Measurements from ENCODE around the gene SLC12A8. TPM values are rescaled to one million over a fixed set of nuclear protein-coding genes. Genes with fewer than 3 reads are reported as not detected.

Gene SLC12A8
- total RNA-seq, 1 donor from 2014 or later = 0.20 TPM

DNA sequence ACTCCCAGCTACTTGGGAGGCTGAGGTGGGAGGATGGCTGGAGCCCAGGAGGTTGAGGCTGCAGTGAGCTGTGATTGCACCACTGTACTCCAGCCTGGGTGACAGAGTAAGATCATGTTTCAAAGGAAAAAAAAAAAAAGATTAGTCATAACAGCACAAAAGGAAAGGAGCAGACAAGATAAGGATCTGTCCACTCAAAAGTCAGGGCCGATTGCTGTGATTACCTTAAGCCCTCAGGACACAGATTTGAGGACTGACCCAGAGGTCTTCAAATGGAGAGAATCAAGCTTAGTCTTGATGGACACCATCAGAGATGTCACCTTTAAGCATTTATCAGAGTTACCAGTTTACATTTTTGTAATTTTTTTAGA lies 132.9 kb downstream of the SLC12A8 start:
- no peak for DNase-seq (ENCODE audit: low read depth, low spot score)

DNA sequence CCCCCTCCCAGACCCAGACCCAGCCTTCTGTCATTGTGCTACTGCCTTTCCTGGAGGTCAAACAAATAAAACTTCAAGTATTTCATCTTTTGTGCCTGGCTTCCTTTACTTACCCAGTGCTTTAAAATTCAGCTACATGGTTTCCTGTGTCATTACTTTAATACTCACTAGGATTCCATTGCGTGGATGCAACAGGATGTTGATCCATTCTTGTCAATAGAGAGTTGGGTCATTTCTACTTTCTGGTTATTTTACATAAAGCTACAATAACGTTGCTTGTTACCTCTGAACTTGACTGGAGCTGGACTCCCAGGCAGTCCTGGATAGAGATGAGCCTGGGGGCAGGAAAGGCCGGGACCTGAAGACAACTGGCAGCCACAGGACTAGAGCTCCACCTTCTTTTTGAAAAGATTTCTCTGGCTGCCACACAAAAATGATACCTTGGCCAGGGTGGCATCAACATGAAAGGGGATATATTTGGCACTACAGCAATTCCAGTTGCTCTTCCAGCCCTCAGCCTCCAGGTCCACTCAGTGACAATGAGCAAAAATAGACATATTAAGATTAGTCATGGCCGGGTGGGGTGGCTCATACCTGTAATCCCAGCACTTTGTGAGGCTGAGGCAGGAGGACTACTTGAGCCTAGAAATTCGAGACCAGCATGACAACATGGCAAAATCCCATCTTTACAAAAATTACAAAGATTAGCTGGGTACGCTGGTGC lies 133.4 kb downstream of the SLC12A8 start:
- DNase-seq (ENCODE audit: low read depth, low spot score) = no peak

DNA sequence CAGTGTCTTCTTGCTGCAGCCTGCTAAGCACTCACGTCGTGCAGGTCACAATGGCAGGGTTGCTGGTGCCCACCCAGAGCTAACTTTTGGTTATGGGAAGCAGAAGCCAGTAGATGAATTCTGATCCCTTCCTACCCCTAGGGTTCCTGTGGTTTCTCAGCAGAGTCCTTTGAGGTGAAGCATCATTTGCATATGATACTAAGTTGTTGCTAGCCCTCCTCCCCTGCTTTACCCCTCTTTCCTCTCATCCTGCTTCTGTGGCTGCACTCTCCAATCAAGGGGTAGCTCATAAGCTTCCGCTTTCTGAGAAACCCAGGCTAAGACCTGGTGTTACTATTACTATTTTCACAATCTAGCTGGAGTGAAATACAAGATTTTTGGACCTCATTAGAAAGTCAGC lies 134.7 kb downstream of the SLC12A8 start:
- DNase-seq (ENCODE audit: low read depth, low spot score) = no peak

- DNase-seq (ENCODE audit: low read depth, low spot score) = no peak
These were observed 136.1 kb downstream of the SLC12A8 start for GRCh38 chr3:125076464-125076863.

DNA sequence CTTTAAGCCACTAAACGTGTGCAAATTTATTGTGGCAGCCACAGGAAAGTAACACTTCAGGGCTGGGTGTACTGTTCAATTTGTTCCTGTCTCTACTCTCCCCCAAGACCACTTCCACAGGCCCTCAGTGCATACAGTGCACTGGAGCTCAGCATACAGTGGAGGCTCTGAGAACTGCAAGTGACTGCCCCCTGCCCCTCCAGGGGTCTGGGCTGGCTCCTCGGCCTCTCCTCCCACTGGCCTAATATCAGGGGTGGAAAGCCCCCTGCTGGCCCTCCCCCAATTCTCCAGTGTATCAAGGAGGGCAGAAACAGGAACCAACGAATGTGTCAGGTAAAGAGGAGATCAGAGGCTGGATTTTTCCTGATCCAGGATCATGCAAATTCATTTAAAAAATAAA lies 136.8 kb downstream of the SLC12A8 start:
- DNase-seq (ENCODE audit: low read depth, low spot score) = no peak

GRCh38 chr3:125073390-125073905 lies 139.1 kb downstream of the SLC12A8 start:
- no peak for DNase-seq (ENCODE audit: low read depth, low spot score)

DNA sequence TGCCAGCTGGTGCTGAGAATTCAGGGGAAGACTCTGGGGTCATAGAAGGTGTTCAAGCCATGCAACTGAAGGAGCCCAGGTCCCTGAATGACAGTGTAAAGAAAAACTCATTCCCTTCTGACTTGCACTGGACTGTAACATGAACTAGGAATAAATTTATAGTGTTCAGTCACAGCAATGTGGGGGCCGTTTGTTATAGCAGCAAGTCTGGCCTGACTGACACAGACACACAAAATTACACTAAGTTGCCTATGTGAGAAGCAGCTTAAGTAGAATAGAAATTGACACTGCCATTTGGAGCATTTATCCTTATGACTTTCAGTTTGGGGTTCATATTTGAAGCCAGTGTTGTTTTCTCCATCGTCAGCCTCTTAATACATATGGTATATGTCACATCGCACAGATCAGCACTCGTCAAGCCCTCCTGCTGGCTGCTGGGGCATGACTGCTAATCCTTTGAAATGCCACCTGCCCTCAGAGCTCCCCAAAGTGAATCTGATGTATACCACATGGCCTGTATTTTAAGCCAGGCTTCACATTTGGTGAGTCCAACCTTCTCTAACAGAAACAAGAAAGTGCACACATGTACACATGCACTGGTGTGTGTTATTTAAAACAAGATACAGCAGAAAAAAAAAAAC lies 139.7 kb downstream of the SLC12A8 start:
- DNase-seq (ENCODE audit: low read depth, low spot score) = no peak

DNA sequence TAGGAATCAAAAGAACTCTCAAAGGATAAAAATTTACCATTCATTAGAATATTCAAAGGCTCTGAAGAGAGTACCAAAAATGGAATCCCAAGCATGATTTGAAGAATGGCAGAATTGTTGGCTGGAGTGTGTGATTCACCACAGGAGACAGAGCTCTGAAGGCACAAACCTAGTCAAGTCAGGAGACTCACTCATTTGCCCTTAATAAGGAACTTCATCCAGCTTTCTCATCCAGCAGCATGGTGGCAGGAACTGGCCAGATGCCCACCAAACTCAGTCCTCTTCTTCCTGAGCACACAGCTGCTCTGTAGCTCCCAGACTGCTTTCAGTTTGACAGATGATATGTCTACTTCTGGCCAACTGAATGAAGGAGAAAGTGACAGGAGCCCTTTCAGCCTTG lies 140.2 kb downstream of the SLC12A8 start:
- DNase-seq (ENCODE audit: low read depth, low spot score) = no peak

DNA sequence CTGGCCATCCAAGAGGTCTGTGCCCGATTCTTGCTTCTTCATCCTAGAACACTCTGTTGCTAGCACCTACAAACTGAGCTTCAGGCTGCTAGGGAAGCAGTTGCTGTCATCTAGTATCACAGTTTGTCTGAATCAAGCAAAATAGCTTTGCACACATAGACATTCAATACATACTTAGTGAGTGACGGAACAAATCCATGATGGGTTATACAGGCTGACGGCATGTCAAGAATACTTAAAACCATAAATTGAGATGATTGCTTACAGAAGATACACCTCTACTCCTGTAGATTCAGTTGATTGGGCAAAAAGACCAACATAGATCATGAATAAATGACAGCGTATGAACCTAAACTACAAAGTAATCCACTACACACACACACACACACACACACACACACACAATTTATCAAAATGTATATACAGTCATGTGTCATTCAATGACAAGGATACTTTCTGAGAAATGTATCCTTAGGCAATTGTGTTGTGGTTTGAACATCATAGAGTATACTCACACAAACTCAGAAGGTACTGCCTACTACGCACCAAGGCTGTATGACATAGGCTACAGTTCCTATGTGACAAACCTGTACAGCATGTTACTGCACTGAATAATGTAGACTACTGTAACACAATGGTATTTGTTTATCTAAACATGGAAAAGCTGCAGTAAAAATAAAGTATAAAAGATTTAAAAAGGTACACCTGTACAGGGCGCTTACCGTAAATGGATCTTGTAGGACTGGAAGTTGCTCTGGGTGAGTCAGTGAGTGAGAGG lies 142.4 kb downstream of the SLC12A8 start:
- no peak for DNase-seq (ENCODE audit: low read depth, low spot score)

DNA sequence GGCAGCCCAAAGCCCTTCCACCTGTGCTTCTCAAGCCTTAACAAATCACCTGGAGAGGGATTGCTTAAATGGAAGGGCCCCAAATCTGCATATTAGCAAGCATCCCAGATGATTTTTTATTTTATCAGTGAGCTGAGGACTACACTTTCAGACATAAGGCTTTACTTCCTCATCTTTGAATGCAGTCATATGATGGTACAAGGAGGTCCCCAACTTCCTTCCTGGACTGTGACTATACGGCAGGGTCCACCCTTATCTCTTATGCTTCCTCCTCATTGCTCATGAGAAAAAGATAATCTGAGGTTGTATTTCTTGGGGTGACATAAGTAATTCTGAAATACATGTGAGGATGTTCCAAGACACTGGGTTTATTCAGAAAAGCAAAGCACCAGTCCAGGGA lies 143.1 kb downstream of the SLC12A8 start:
- no peak for DNase-seq (ENCODE audit: low read depth, low spot score)

- no peak for DNase-seq (ENCODE audit: low read depth, low spot score)
These were observed 144.3 kb downstream of the SLC12A8 start for GRCh38 chr3:125068265-125068664.

DNA sequence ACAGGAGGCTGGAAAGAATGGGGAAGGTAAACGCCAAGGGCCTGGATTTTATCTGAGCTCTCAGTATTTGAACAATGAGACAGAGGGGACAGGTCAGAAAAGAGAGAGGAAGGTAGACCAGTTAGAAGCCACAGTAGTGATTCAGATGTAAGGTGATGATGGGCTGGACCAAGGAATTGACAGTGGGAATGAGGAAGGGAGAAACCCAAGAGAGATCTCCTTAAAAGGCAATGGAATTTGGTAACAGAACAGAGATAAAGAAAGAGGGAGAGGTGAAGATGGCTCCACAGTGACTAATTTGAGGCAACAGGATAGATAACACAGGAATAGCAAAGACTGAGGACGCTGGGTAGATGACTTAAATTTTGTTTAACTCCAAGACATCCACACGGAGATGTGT lies 145.3 kb downstream of the SLC12A8 start:
- DNase-seq (ENCODE audit: low read depth, low spot score) = no peak

DNA sequence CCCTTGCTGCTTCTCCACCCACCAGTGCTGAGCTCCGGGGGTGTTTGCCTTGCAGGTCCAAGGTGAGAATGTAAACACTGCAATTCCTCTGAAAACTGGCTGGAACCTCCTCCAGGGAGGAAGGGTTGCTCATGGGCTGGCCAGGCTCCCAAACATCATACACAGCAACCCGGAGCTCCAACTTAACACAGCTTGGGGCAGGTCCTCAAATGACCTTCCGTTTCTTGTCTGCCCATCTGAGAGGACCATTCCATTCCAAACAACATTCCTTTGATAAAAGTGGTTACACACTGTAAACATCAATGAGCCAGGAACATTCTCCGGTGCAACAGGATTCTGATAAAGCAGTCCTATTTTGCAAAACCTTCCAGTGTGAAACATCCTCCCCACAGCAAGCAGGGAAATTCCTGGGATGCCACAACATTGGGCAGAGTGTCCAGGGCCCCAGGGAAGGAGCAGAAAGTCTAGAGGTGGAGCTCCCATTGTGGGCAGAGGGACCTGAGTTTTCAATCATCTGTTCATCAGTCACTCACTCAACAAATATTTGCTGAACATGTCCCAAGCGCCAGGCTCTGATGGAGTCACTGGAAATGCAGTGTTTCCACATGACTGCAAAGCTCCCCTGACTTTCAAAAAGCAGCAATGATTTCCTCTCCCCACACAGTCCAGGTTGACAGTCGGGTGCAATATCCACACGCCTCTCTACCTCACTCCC lies 149.5 kb downstream of the SLC12A8 start:
- DNase-seq (ENCODE audit: low read depth, low spot score) = peak; percentile 72

GRCh38 chr3:125061646-125062045 lies 150.9 kb downstream of the SLC12A8 start:
- no peak for DNase-seq (ENCODE audit: low read depth, low spot score)

DNA sequence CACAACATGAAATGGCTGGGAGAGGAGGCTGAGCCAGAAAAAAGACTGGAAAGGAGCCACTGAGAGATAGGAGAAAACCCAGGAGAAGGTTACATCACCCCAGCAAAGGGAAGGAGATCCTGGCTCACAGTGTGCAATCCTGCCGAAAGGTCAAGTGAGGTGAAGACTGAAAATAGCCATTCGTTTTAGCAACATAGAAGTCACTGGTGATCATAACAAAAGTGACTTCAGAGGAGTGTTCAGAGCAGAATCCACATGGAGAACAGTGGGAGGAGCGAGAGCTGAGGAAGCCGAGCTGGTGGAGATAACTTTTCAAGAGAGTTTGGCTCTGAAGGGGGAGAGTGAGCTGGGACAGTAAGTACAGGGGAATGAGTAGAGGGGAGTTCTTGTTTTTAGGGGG lies 151.4 kb downstream of the SLC12A8 start:
- DNase-seq (ENCODE audit: low read depth, low spot score) = no peak

DNA sequence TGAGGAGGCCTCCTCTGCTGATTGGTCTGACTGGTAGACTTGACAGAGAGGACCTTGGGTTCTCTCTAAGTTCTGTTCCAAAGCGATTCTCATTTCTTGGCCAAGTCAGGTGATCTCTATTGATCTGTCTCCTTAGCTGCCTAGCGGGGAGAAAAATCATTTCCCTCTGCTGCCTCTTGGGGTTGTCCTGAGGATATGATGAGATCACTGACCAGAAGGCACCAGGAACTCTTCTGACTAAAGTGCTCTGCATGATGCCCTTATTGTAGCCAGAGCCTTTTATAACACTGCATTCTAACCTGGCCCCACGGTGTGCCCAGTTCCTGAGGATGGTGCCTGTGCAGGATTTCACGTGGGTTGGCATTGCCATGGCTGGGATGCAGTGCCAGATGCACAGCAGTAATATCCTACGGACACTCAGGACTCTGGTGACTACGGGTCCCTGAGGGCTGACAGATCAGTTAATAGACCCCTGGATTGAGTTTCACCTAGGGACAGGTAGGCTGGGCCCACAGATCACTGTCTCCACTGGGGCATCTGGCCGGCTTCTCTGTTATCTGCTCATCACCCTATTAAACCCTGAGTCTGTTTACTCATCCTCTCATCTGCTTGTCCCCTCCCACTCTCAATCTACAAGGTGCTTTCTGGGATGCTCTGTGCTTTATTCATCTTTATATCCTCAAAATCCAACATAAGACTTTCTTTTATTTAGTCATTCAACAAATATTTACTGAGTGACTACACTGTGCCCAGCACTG lies 152.9 kb downstream of the SLC12A8 start:
- DNase-seq (ENCODE audit: low read depth, low spot score) = no peak

- no peak for DNase-seq (ENCODE audit: low read depth, low spot score)
These were observed 153.6 kb downstream of the SLC12A8 start for GRCh38 chr3:125058959-125059358.

DNA sequence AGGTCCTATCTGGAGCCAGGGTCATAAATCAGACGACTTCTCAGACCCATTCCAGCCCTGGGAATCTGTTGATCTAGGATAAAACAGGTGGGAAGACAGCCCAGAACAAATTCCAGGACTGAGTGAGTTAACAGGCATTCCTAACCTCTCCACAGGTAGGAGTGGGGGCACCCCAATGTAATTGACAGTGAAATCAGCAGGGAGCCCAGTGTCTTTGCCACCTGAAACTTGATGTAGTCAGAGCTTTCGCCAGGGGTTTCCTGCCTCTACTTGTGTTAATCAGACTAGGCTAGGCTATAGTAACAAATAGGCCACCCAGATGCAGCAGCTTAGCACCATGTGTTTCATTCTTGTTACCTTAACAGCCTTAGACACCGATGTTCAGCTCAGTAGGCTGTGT lies 154.0 kb downstream of the SLC12A8 start:
- no peak for DNase-seq (ENCODE audit: low read depth, low spot score)

- DNase-seq (ENCODE audit: low read depth, low spot score) = no peak
These were observed 155.2 kb downstream of the SLC12A8 start for GRCh38 chr3:125057186-125057850.

Data from pulmonary artery endothelial cell (primary cell).